GM12892 (cell line): ENCODE measurements around the gene LONRF3.

Experiments
- POLR2A ChIP-seq: IDR thresholded peaks from 2 replicates; pipeline ENCODE4 v1.6.1; 2011; ENCODE audit warnings: low read depth, low read length, control low read depth
- POLR2AphosphoS5 ChIP-seq: IDR thresholded peaks from 2 replicates; pipeline ENCODE4 v1.6.1; 2011; ENCODE audit warnings: low read depth, low read length, control low read depth
- TAF1 ChIP-seq: IDR thresholded peaks from 2 replicates; pipeline ENCODE4 v1.6.1; 2011; ENCODE audit warnings: low read depth, mild to moderate bottlenecking, control low read depth, low read length, borderline replicate concordance

DNA sequence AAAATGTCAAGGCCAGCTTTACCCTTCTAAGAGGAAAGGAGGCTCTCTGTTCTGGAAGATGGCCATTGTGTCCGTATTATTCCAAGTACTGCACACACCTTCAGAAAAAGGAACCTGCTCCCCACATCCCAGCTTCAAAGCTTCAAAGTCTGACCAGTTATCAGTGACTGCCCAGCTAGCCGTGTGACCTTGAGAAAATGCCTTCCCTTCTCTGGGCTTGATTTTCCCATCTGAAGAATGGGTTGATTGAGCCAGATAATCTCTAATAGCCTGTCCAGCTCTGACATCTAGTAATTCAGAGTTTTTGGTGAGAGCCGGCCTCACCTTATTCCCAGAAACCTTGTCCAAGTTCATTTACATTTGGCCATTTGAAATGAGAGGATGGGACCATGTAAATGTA, 3.0 kb downstream of the LONRF3 start:
- no peak for TF ChIP-seq POLR2A
- no peak for TF ChIP-seq POLR2AphosphoS5
- TF ChIP-seq TAF1: no peak
